GM18868 (cell line): Measurements from ENCODE around the gene CLIP4.
A peak's percentile ranks its signal among the peaks of the same experiment; 100 is the strongest.
"Not testable (repeated sequence)": the region's sequence is repeated elsewhere in the genome, so short reads cannot be mapped to it uniquely, and the experiment has no call there.

Experiments
- ATAC-seq: cut with Tn5 transposase; IDR thresholded peaks from one replicate; pipeline ENCODE4 v1.9.1; 2021; ENCODE audit warnings: mild to moderate bottlenecking, moderate library complexity; ENCODE audit not compliant: unreplicated experiment

Gene CLIP4

DNA sequence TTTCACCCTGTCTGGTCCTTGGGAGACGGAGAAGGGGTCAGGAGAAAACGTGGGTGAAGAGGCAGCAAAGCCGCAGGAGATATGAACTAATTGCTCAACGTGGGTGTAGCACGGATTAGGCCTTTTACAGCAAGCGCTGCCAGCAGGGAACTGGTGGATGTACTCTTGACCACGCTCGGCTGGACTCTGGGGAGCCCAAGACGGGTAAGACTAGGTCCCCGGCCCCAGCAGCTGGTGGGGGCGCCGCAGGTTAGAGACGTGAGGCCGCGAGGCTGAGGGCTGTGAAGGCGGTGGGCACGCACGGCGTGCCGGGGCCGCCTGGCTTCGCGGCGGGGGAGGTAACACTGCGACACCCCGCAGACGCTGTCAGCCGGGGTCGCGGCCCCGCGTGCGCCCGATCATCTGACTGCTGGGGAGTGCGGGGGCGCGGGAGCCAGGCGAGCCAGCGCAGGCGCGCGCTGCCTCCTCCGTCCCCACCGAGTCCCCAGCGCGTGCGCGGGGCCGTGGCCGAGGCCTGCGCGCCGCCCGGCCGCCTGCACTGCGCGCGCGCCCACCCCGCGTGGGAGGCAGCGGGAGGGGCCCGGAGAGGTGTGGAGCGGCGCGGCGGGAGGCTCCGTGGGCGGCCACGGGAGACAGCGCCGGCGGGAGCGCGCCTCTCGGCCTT, at the start of gene CLIP4:
TSS of gene CLIP4 (plus strand) at position 470 of the 664 bp plus-strand sequence. CDS start 5,974 bp downstream, outside the sequence.
- ATAC-seq: peak; percentile 53

DNA sequence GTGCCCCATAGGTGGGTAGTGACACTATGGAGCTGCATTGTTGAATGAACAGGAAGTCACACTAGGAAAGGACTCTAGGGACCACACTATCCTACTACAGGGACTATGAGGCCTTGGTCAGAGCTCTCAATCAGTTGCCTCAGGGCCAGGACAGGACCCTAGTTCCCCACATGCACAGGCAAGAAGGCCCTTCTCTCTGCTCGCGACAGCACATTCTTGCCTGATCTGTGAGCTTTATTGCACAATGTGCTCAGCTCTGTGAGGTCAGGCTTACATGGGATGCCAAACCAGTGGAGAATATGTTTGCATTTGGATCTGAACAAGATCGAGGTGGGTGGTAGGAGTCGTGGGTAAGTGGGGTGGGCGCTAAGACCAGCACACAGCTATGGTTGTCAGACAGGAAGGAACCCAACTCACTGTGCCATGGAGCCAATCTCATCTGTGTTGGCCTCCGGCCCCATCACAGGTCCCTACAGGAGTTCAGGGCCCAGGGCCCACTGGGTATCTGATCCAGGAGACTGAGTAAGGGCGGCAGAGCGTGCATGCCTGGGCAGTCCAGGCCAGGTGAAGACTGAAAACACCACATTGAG, 48.8 kb upstream of the CLIP4 start:
- no peak for ATAC-seq

DNA sequence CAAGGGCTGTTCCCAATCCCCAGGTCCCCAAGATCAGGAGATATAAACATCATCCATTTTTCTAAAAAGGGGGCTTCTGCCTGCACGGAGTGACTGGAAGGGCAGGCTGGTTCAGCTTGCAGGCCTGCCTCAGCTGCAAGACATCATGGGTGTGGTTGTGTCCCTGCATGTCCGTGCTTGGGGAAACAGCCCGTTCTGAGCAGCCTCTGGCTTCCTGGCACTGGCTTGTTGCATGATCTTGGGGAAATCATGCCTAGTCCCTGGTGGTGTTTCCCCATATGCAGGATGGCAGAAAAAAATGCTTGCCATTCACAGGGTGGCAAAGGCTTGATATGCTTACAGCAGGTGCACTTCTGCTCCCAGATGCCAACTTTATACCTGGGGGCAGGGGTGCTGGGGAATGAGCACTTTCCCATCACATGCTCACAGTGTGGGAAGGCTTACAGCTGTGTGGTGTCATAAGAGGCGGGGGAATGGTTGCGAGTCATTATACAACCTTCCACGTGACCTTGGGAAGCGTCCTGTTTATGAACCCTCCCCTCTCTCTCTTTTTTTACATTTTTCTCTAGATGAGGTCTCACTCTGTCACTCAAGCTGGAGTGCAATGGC, 48.1 kb upstream of the CLIP4 start:
- no peak for ATAC-seq

DNA sequence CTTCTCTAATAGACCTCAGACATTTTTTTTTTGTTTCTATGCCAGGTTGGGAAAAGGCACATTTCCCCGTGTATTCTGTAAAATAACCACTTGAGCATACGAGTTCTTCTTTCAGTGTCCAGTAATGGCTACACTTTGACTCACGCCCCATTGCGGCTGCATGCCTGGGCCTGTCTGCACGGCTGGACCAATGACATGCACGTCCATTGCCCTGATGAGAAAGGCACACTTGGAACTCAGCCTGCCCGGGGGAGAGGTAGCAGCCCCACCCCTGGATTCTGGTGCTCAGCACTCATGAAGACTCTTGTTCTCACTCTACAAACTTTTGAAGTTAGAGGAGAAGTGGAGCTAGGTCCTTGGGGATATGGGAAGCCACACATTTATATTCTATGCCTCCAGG, 46.7 kb upstream of the CLIP4 start:
- no peak for ATAC-seq

DNA sequence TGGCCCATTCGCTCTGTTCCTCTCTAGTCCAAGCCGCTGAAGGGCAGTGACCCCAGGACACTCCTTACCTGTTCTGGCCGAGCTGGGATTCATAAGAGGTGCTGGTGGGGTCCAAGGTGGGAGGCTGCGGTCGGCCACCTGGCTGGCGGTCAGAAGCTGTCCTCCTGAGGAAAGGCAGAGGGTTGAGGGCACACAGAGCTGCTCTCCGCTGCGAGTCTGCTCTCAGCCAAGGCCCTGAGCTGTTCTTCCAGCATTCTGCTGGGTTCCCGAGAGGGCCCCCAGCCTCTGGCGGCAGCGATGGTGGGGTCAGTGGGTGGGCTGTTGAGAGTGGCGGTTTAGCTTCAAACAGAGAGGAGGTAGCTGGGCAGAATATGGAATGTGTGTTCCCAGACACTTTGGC, 44.7 kb upstream of the CLIP4 start:
- no peak for ATAC-seq

- ATAC-seq: no peak
These were observed 43.9 kb upstream of the CLIP4 start for GRCh38 chr2:29071032-29071975.

GRCh38 chr2:29072251-29072650, 43.0 kb upstream of the CLIP4 start:
- ATAC-seq: no peak

- ATAC-seq: no peak
These were observed 42.1 kb upstream of the CLIP4 start for GRCh38 chr2:29072971-29073725.

DNA sequence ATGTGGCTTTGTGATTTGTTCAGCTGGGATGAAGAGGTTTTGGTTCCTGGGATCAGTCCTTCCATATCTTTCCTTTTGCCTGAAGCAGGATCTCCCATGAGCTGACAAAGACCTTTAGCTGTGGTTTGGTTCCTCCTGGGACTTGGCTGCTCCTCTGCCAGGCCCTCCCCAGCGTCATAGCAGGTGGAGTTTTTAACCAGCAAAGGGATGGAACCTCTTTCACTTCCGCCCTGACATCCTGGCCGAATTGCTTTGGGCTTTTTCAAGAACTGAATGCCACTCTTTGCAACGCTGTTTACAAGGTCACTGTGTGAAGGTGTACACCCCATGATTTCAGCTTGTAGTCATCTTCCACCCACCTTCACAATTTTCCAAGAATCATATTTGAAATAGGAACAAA, 41.3 kb upstream of the CLIP4 start:
- ATAC-seq: no peak

- ATAC-seq: no peak
These were observed 40.8 kb upstream of the CLIP4 start, which contains the start of gene PCARE for GRCh38 chr2:29074411-29074810. TSS of gene PCARE (minus strand) at chr2:29074523. CDS start at chr2:29074261, 262 bp downstream.

GRCh38 chr2:29075894-29076705, 39.1 kb upstream of the CLIP4 start:
- ATAC-seq: no peak

DNA sequence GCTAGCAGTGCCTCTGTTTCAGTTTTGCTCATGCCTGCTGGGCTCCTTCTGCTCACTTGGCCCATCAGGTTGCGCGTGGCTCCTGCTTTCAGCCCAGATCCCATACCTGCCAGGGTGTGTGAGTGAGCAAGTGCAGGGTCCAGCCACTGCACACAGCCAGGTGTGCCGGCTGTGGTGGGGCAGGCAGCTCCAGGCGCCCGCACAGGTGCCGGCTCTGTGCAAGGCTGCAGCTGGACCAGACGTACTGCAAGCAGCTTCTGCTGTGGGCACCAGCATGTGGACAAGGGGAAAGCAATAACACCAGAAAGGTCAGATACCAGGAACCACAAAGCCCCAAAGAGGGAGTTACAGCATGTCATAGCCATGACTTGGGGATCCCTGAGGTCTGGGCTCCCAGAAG, 35.3 kb upstream of the CLIP4 start:
- no peak for ATAC-seq

DNA sequence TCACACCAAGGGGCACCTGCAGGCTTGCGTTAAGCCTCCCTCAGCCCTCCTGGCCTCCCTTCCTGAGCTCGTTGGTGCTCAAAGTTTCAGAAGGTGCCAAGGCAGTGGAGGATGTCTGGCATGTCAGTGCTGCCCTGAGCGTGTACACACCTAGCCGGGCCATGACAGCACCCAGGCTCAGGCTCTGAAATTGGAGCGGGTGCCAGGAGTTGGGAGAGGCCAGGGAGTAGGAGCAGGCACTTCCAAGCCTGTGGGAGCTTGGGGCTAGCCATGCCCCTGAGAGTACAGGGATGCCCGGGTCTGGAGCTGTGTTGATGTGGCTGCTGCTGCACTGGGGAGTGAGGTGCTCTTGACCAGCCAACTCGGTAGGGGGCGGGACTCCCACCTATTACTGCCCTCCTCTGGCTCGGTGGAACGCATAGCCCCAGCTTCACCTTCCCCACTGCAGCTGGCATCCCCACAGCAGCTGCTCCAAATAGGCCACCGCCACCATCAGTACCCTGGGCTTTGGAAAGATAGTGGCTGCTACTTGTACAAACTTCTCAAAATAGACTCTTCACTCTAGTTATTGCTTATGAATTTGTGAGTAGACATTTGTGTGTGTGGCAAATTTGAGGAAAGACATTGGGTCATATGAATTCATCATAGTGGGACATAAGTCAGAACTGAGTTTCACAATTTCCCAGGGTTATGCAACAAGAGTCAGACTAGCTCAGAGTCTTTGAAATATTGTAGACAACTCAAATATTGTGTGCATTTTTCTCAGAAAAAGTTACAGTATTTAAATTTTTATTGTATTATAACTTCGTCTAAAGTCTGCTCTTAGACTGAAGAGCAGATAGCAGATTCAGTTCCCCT, 34.1 kb upstream of the CLIP4 start:
- no peak for ATAC-seq

DNA sequence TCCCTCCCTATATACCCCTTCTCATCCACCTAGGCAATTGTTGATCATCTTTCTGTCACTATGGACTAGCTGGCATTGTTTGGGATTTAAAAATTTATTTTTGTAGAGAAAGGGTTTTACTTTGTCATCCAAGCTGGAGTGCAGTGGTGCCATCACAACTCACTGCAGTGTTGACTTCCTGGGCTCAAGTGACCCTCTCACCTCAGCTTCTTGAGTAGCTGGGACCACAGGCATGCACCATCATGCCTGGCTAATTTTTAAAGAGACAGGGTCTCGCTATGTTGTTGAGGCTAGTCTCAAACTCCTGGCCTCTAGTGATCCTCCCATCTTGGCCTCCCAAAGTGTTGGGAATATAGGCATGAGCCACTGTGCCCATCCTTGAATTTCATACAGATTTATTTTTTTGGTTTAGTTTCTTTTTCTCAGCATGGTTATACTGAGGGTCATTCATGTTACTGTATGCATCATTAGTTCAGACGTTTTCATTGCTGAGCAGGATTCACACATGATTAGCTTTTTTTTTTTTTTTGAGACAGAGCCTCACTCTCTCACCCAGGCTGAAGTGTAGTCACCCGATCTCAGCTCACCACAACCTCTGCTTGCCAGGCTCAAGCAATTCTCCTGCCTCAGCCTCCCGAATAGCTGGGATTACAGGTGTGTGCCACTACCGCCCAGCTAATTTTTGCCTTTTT, 32.3 kb upstream of the CLIP4 start:
- no peak for ATAC-seq

GRCh38 chr2:29084554-29084953, 30.7 kb upstream of the CLIP4 start:
- ATAC-seq: no peak

DNA sequence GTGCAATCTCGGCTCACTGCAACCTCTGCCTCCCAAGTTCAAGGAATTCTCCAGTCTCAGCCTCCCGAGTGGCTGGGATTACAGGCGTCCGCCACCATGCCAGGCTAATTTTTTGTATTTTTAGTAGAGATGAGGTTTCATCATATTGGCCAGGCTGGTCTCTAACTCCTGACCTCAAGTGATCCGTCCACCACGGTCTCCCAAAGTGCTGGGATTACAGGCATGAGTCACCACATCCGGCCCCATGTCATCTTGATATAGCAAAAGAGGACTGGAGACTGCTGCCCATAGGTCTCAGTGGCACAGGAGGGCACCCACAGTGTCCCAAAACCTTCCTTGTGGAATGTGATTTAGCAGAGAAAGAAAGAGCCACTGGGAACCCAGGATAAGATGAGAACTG, 24.9 kb upstream of the CLIP4 start:
- not testable (repeated sequence) for ATAC-seq

DNA sequence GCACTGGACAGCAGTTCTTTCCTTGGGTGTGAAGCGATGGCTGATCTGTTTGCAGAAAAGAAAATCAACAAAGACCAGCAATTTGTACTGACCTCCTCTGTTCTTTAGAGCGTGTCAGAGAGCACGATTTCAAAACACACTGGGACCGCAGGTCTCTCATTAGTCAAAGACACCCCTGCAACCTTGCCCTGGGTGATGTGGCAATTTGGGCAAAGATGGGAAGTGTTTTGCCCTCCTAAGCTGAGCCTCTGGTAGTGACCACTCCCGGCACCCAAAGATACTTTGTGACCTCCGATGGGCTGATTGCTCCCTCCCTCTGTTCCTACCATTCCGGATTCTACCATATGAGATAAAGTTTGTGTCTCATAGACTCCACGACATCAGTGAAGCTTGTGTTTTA, 18.2 kb upstream of the CLIP4 start:
- ATAC-seq: no peak

DNA sequence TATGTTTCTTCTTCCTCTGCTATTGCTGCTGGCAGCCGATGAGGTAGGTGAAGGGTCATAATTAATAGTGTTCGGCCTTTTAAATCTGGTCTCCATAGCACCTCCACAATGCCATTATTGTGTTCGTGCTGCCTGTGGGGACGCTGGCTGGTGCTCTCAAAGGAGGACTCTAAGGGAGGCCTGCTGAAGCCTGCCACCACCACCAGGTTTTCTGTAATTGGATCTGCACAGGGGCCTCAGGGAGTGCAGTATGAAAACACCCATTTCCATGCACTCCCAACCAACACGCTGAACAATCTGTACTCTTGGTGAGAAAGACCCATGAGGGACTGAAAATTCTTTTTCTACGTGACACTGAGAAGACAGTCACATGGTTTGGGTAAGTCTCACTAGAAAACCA, 17.6 kb upstream of the CLIP4 start:
- no peak for ATAC-seq
